K562 (cell line): Measurements from ENCODE around the gene DSTYK. TPM values are rescaled to one million over a fixed set of nuclear protein-coding genes. Genes with fewer than 3 reads are reported as not detected.
A peak's percentile ranks its signal among the peaks of the same experiment; 100 is the strongest.

Experiments used
- CHD1 ChIP-seq: fragments of 200-600 bp; sonication (generic); IDR thresholded peaks from one replicate; pipeline ENCODE4 v1.6.1; 2012; ENCODE audit warnings: mild to moderate bottlenecking, moderate library complexity, low read length, inconsistent platforms
- DPF2 ChIP-seq: fragments of 450-650 bp; IDR thresholded peaks from 2 replicates; pipeline ENCODE4 v1.6.1; 2016
- FOS ChIP-seq: IDR thresholded peaks from 3 replicates; pipeline ENCODE4 v1.6.1; 2011; ENCODE audit not compliant: insufficient read length; ENCODE audit errors: extremely low read depth
- HMGN3 ChIP-seq: IDR thresholded peaks from 2 replicates; pipeline ENCODE4 v1.6.1; 2011; ENCODE audit warnings: borderline replicate concordance, low read depth, mild to moderate bottlenecking, mixed read lengths, low read length; ENCODE audit not compliant: insufficient read length; ENCODE audit errors: extremely low read depth
- HNRNPLL ChIP-seq: fragments of 200-400 bp; formaldehyde crosslinking; IDR thresholded peaks from 2 replicates; pipeline ENCODE4 v1.6.1; 2017; ENCODE audit warnings: low read length, low read depth, mild to moderate bottlenecking; ENCODE audit not compliant: poor library complexity, severe bottlenecking
- KDM2B ChIP-seq: fragments of 250-450 bp; sonication (Bioruptor Pico); IDR thresholded peaks from 2 replicates; pipeline ENCODE4 v1.8.0; 2021; ENCODE audit warnings: mild to moderate bottlenecking, moderate library complexity
- KDM4B ChIP-seq, 2 experiments: fragments of 450-650 bp in 1 of 2; sonication (generic) in 1 of 2; IDR thresholded peaks; 2 replicates each; pipeline ENCODE4 v1.6.1; 2016 to 2017; ENCODE audit warnings: borderline replicate concordance in 2 of 2, antibody characterized with exemption in 1 of 2, low read depth in 1 of 2, mild to moderate bottlenecking in 1 of 2
- POLR3G ChIP-seq: IDR thresholded peaks from 2 replicates; pipeline ENCODE4 v1.6.1; 2011; ENCODE audit not compliant: insufficient read length, insufficient replicate concordance; ENCODE audit errors: extremely low read depth
- RFX7 ChIP-seq: fragments of 250-450 bp; sonication (Bioruptor Pico); IDR thresholded peaks from 2 replicates; pipeline ENCODE4 v1.5.1; 2021; ENCODE audit warnings: mild to moderate bottlenecking
- SMARCB1 ChIP-seq: IDR thresholded peaks from 2 replicates; pipeline ENCODE4 v1.6.1; 2011; ENCODE audit warnings: improper control_type of control experiment, low read depth; ENCODE audit not compliant: insufficient read length
- STAT5B ChIP-seq: fragments of 250-450 bp; sonication (Bioruptor Pico); IDR thresholded peaks from 2 replicates; pipeline ENCODE4 v1.8.0; 2021; ENCODE audit warnings: mild to moderate bottlenecking, inconsistent platforms
- TBP ChIP-seq: optimal IDR thresholded peaks from 2 replicates; pipeline ENCODE3; 2011; ENCODE audit warnings: low read depth, low read length, improper control_type of control experiment
- TRIM24 ChIP-seq, 2 experiments: fragments of 450-650 bp; IDR thresholded peaks; 2 replicates each; pipeline ENCODE4 v1.6.1; 2016
- WHSC1 ChIP-seq: IDR thresholded peaks from one replicate; pipeline ENCODE4 v1.6.1; 2012; ENCODE audit warnings: low read length, control low read depth, inconsistent platforms
- YY1 ChIP-seq, 3 experiments: IDR thresholded peaks; 2 replicates each; pipeline ENCODE4 v1.6.1; 2011; ENCODE audit warnings: low read length in 2 of 3, mild to moderate bottlenecking in 2 of 3, moderate library complexity in 2 of 3, borderline replicate concordance in 1 of 3, control low read depth in 1 of 3, low read depth in 1 of 3; ENCODE audit not compliant: insufficient read depth in 3 of 3, insufficient replicate concordance in 2 of 3, control insufficient read depth in 1 of 3, insufficient read length in 1 of 3; ENCODE audit errors: extremely low read depth in 1 of 3
- ZBTB1 ChIP-seq: sonication (generic); formaldehyde crosslinking; IDR thresholded peaks from 2 replicates; pipeline ENCODE4 v1.8.1; 2023; ENCODE audit warnings: missing genetic modification reagents, low read depth, mild to moderate bottlenecking, borderline replicate concordance
- ZC3H4 ChIP-seq: sonication (generic); formaldehyde crosslinking; IDR thresholded peaks from 2 replicates; pipeline ENCODE4 v1.9.0; 2021; ENCODE audit warnings: missing genetic modification reagents, borderline replicate concordance
- ZKSCAN8 ChIP-seq: fragments of 200-800 bp; sonication (Bioruptor generic); IDR thresholded peaks from 2 replicates; pipeline ENCODE4 v1.6.1; 2016; ENCODE audit warnings: missing genetic modification characterization, missing compliant biosample characterization
- ZNF134 ChIP-seq: fragments of 250-450 bp; sonication (Bioruptor Pico); conservative IDR thresholded peaks from 2 replicates; pipeline ENCODE4 v1.4.0; 2020
- ZNF239 ChIP-seq: fragments of 250-450 bp; sonication (Bioruptor Pico); IDR thresholded peaks from 2 replicates; pipeline ENCODE4 v1.4.0; 2020; ENCODE audit warnings: mild to moderate bottlenecking
- ZNF311 ChIP-seq: fragments of 250-450 bp; sonication (Bioruptor Pico); IDR thresholded peaks from 2 replicates; pipeline ENCODE4 v1.4.0; 2020; ENCODE audit warnings: mild to moderate bottlenecking, moderate library complexity
- ZNF507 ChIP-seq: conservative IDR thresholded peaks from 2 replicates; pipeline ENCODE4 v1.6.1; 2017; ENCODE audit warnings: missing genetic modification characterization, missing compliant biosample characterization
- ZNF589 ChIP-seq: fragments of 200-800 bp; sonication (Bioruptor generic); IDR thresholded peaks from 2 replicates; pipeline ENCODE4 v1.6.1; 2016; ENCODE audit warnings: low read depth, missing genetic modification characterization, missing compliant biosample characterization
- polyA plus RNA-seq, 8 experiments: library from polyadenylated mRNA; depleted of rRNA in 4 of 8; stranded (reverse) in 5 of 8; unstranded in 3 of 8; fragments of >200 nt; fragmentation: Nextera tagmentation in 2 of 8; fragmentation: Illumina TruSeq in 1 of 8; extraction: Ambion mirVana in 2 of 8; extraction: Trizol in 1 of 8; gene quantifications; 2 replicates each; pipeline versions ENCODE4 v1.2.1 to v1.2.3, GENCODE V29; 2011 to 2014; ENCODE audit warnings: inconsistent platforms in 1 of 8, missing spikeins in 1 of 8
- total RNA-seq, 7 experiments: library from RNA; depleted of rRNA in 6 of 7; stranded (reverse); fragments of >200 nt in 6 of 7; fragmentation: Illumina TruSeq in 2 of 7; extraction: Trizol in 2 of 7; gene quantifications; 2 replicates each; pipeline versions ENCODE4 v1.2.1 to v1.2.3, GENCODE V29; 2011 to 2021; ENCODE audit warnings: low replicate concordance in 1 of 7
- TF ChIP-seq, protein P1 (sequence below): sonication (generic); formaldehyde crosslinking; IDR thresholded peaks from 2 replicates; pipeline ENCODE4 v1.8.0; 2022; ENCODE audit warnings: missing genetic modification reagents, mild to moderate bottlenecking, borderline replicate concordance
- TF ChIP-seq, protein P2 (sequence below): fragments of 200-800 bp; sonication (Bioruptor generic); IDR thresholded peaks from 2 replicates; pipeline ENCODE4 v1.6.1; 2017; ENCODE audit warnings: missing genetic modification characterization, missing compliant biosample characterization

The DSTYK gene
- total and polyA plus RNA-seq, 9 of the 15 experiments (the other 6 are each of a cell fraction or from before 2014, with no cell fraction given): 4.2 to 7.1 (median 6.2) TPM

DNA sequence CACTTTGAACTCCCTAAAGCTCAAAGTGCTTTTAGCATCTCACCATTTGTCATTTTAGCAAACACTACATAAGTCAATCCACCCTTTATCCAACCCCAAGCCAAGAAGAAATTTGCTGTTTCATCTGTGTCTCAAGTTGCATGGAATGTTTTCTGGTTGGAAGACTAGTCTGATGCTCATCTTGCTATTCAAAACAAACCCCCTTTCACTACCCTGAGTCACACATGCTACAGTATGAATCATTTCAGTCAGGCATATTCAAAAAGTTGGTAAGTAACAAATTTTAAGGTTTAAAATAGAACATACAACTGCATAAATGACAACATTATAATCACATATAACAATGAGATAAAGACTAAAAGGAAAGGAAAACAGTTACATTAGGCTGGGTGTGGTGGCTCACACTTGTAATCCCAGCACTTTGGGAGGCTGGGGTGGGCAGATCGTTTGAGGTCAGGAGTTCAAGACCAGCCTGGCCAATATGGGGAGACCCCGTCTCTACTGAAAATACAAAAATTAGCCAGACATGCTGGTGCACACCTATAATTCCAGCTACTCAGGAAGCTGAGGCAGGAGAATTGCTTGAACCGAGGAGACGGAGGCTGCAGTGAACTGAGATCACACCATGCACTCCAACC lies 38.7 kb downstream of the DSTYK start (continued):
- TF ChIP-seq, protein P1, sequence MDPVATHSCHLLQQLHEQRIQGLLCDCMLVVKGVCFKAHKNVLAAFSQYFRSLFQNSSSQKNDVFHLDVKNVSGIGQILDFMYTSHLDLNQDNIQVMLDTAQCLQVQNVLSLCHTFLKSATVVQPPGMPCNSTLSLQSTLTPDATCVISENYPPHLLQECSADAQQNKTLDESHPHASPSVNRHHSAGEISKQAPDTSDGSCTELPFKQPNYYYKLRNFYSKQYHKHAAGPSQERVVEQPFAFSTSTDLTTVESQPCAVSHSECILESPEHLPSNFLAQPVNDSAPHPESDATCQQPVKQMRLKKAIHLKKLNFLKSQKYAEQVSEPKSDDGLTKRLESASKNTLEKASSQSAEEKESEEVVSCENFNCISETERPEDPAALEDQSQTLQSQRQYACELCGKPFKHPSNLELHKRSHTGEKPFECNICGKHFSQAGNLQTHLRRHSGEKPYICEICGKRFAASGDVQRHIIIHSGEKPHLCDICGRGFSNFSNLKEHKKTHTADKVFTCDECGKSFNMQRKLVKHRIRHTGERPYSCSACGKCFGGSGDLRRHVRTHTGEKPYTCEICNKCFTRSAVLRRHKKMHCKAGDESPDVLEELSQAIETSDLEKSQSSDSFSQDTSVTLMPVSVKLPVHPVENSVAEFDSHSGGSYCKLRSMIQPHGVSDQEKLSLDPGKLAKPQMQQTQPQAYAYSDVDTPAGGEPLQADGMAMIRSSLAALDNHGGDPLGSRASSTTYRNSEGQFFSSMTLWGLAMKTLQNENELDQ (CRISPR knock-in tag): no peak
- TF ChIP-seq ZNF311 (CRISPR knock-in tag) (0 out of 2 replicates have a peak, but pooled peaks have one; percentile 7), KDM4B (IDR thresholded peaks at IDR 0.05; ENCODE audit: borderline replicate concordance in 2 of 2, low read depth in 1 of 2) (no peak), DPF2 (peak; percentile 94), STAT5B (CRISPR knock-in tag) (no peak), ZNF134 (CRISPR knock-in tag) (no peak), CHD1 (no peak), YY1 (IDR thresholded peaks at IDR 0.05; ENCODE audit: borderline replicate concordance in 1 of 3, control insufficient read depth in 1 of 3, extremely low read depth in 1 of 3, insufficient read depth in 3 of 3, insufficient read length in 1 of 3, insufficient replicate concordance in 2 of 3, low read depth in 1 of 3, low read length in 2 of 3) (no peak), ZC3H4 (CRISPR knock-in tag) (no peak), KDM2B (CRISPR knock-in tag) (no peak), ZBTB1 (no peak), WHSC1 (no peak), FOS (peak; percentile 10), RFX7 (no peak), ZNF589 (CRISPR knock-in tag) (peak; percentile 43; the same call in 1 of the 2 replicates), HNRNPLL (no peak), TBP (no peak), ZKSCAN8 (CRISPR knock-in tag) (no peak), POLR3G (no peak), TRIM24 (IDR thresholded peaks at IDR 0.05) (peak in 1 of 2 experiments; percentile 41; a peak in 1 of 4 replicates), ZNF507 (tag) (no peak), ZNF239 (CRISPR knock-in tag) (no peak), SMARCB1 (no peak), HMGN3 (no peak)
- TF ChIP-seq, protein P2, sequence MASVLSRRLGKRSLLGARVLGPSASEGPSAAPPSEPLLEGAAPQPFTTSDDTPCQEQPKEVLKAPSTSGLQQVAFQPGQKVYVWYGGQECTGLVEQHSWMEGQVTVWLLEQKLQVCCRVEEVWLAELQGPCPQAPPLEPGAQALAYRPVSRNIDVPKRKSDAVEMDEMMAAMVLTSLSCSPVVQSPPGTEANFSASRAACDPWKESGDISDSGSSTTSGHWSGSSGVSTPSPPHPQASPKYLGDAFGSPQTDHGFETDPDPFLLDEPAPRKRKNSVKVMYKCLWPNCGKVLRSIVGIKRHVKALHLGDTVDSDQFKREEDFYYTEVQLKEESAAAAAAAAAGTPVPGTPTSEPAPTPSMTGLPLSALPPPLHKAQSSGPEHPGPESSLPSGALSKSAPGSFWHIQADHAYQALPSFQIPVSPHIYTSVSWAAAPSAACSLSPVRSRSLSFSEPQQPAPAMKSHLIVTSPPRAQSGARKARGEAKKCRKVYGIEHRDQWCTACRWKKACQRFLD (CRISPR knock-in tag): no peak; the same call in 1 of the 2 replicates
